DMS 273 treated with DMSO at 0.1 percent for 48 hours (cell line): ENCODE results near the gene SHC2.
"Not testable (repeated sequence)": the region's sequence is repeated elsewhere in the genome, so short reads cannot be mapped to it uniquely, and the experiment has no call there.

Experiments
- DNase-seq: peaks from one replicate; lab custom pipeline; 2025; lab: John Stamatoyannopoulos, UW

SHC2 gene

DNA sequence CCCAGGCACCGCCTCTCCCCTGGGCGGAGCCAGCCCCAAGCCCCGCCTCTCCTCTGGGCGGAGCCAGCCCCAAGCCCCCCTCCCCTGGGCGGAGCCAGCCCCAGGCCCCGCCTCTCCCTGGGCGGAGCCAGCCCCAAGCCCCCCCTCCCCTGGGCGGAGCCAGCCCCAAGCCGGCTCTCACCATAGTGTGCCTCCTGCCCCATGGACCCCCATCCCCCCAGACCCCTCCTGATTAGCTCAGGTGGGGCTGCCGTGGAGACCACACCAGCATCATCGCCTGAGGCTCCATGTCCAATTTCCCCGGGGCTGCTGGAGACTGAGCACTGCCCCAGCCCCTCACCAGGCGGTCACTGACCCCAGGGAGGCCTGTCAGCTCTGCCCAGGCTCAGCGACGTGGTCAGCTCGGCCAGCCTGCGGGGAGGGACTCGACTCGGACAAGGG is 31.3 kb upstream of the SHC2 start:
- no peak for DNase-seq

GRCh38 chr19:491146-491741 is 30.4 kb upstream of the SHC2 start:
- no peak for DNase-seq

GRCh38 chr19:489418-490196 is 28.8 kb upstream of the SHC2 start:
- DNase-seq = no peak

DNA sequence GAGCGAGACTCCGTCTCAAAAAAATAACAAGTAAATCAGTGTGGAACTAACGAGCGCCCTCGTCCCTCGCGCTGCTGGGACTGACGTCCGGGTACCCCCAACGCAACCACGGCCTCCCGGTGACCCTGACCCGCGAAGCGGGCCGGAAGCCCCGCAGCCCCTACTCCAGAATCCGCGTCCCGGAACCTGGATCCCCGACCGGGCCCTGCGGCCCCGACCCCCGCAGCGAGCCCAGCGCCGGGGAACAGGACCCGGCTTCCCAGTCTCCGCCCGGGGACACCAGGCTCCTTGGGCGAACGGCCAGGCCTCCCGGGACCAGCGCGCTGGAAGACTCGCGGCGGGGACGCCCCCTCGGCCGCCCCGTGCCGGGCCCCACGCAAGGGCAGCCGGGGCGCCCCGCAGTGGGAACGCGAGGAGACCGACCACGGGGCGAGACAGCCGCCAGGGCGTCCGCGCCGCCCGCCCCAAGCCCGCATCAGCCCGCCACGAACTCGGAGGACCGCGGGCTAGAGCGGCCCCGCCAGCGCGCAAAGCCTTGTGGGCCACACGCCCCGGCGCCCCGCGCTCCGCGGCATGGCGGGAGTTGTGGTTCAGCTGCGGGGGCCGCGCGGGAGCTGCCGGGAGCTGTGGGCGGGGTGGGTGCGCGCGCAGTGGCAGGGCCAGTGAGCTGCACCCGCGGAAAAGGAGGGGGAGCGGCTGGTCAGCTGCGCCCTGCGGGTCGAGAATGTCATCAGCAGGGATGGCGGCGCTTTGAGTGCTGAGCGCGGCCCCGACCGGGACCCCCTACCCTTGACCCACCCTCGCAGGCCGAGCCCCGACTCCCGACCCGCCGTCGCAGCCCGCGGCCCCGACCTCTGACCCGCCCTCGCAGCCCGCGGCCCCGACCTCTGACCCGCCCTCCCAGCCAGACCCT is 27.9 kb upstream of the SHC2 start:
- peak; percentile 76 for DNase-seq

DNA sequence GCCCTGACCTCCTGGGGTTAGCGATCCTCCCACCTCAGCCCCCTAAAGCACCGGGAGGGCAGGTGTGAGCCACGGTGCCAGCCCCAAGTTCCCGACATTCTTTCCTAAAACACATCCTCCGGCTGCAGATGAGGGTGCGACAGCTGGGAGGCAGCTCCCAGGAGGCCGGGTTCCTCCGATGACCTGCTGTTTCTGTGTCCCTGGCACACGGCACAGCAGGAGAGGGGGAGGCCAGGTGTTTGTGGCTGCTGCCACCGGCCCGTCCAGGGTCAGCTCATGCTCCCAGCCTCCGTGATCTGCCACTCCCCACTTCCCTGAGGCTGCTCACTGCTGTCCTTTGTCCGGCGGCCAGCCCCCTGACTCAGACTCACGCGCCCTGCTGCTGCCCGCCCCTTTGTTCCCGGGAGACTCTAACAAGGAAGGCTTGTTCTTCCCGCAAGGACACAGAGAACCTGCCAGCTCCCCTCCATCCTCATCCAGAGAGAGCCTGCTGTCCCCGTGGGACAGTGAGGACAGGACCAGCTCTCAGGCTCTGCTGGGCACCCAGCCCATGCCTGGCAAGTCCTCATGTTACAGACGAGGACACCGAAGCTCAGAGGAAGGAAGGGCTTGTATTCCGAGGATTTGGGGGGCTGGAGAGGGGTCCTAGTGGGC is 24.9 kb upstream of the SHC2 start:
- no peak for DNase-seq

DNA sequence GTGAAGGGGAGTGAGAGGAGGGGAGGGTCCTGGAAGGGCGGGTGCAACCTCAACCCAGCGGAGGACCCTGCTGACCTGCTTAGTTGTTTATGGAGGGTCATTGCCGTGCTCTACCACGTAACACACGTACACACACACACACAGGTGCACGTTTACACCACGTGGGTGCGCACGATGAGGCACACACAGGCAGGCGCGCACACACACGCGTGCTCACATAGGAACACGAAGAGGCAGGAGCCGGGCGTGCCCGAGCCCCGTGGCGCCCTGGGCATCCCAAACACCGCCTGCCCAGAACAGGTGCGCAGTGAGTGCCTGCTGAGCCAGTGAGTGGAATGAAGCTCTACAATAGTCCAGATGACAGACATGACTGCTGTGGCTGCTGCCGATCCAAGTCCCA is 24.2 kb upstream of the SHC2 start:
- DNase-seq = no peak

- no peak for DNase-seq
Observed at GRCh38 chr19:484494-484893, 23.7 kb upstream of the SHC2 start.

DNA sequence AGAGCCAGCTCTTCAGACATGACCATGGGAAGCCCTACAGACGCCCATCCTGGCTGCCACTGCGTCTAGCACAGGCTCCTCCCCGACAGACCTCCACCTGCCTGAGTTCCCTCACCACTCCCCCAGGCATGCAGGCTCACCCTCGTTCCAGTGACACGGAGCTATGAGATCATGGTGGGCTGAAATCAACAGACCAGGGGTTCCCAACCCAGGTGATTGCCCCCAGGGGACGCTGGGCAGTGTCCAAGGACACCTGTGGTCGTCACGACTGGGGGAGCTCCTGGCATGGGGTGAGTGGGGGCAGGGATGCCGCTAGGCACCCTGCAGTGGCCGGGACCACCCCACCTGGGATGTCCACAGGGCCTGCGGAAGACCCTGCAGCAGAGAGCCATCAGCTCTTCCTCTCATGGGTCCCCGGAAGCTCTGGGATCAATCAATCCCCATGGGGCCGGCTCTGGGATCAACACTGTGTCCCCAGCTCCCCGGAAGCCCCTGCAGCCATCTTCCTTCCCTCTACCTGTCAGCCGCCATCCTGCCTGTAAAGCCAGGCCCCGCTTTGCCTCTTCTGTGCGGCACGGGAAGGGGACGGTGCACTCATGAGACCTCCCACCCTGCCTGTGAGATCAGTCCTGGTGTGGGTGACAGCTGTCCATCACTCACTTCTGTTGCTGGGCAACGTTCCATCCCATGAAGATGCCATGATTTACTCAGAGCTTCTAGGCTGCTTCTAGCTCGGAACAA is 22.7 kb upstream of the SHC2 start:
- DNase-seq = no peak

DNA sequence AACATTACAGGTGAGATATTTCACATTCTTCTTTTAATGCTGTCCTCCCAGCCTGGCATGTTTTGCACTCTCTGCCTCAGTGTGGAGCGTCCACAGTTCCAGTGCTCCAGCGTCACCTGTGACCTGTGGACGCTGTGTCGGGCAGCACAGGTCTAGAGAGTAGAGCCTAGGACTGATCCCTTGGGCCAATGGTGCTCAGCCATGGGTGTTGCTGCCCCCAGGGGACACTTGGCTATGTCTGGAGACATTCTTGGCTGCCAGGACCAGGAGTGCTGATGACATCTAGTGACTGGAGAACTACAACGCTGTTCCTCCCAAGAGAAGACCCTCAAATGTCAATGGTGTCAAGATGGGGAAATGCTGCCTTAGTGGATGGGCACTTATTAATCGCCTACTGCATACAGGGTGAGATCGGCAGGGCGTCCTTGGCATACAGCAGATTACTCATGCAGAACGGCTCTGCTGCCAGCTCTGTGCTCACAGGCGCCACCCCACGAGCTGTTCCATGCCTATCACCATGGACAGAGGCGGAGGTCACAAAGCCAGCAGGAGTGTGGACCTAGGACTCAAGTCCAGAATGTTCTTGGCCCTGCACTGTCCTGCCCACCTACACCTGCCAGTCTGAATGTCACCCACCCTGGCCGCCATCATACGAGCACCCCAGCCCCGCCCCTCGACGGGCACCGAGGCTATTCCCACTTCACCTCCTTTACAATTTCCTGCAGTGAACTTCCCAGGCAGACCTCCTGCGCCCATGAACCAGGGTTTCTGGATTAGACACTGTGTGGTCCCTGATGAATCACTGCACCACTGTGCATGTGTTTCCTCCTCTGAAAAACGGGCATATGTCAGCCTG is 21.6 kb upstream of the SHC2 start:
- DNase-seq = no peak

DNA sequence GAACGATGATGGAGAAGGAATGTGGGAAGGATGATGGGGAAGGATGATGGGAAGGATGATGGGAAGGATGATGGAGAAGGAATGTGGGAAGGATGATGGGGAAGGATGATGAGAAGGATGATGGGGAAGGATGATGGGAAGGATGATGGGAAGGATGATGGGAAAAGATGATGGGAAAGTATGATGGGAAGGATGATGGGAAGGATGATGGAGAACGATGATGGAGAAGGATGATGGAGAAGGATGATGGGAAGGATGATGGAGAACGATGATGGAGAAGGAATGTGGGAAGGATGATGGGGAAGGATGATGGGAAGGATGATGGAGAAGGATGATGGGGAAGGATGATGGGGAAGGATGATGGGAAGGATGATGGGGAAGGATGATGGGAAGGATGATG is 20.3 kb upstream of the SHC2 start:
- DNase-seq = not testable (repeated sequence)

GRCh38 chr19:480016-480855 is 19.4 kb upstream of the SHC2 start:
- DNase-seq = no peak

- no peak for DNase-seq
Observed at GRCh38 chr19:478976-479375, 18.1 kb upstream of the SHC2 start.

GRCh38 chr19:478236-478903 is 17.5 kb upstream of the SHC2 start:
- no peak for DNase-seq

DNA sequence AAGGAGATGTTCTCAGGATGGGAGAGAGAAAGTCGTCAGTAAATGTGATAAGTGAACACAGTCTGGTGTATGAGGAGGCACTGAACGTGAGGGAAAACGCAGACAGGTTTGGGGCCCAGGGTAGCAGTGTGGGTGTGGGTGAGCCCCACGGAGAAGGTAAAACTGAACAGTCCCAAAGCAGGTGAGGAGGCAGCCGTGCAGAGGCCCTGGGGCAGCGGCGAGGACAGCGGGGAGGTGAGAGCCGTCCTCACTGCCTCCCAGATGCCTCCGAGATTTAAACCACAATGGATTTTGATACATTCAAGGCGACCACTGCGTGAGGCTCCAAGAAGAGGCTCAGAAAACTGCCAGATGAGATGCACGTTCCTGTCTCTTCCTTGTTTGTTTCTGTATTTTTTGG is 14.5 kb upstream of the SHC2 start:
- no peak for DNase-seq

DNA sequence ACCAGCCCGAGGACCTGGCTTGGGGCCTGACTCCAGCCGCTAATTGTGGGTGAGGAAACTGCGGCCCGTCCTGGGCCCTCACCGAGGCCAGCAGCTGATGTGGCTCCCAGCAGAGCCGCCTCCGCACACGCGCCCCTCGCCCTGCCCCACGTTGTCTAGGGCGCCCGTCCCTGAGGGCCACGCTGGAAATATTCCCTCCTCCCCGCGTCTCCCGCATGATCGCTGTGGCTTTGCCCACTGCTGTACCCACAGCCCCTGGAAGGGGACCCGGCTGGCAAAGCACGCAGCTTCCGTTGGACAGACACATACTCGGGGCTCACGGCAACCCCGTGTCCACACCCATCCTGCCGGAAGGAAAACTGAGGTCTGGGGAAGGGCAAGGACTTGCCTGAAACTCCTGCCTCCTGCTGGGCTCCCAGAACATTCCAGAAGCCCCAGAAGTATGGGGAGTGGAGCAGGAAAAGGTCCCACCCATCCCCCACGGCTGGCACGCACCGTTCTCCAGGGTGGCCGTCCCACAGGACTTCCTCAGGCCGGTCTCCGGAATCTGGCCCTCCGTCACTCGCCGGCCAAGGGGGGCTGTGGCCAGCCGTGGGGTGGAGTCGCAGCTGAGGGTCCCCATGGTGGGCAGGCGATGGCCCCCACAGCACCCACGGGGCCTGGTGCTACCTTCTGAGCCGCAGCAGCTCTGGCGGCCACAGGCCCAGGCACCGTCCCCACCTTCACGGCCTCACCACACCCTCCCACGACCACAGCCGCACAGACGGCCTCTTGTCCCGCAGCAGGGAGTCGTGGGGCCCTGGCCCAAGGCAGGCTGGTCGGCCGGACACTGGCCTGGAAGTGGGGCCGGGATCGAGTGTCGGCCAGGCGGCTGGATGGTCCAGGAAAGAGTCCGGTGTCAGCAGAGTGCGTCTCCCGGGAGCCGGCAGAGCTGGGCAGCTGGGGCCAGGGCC is 13.6 kb upstream of the SHC2 start:
- no peak for DNase-seq

GRCh38 chr19:472005-472858 is 11.4 kb upstream of the SHC2 start:
- no peak for DNase-seq

- no peak for DNase-seq
Observed at GRCh38 chr19:470701-471100, 9.9 kb upstream of the SHC2 start.
